GM19193 (cell line): ENCODE measurements around the gene CMPK2.

Experiments
- POLR2A ChIP-seq: IDR thresholded peaks from 4 replicates; pipeline ENCODE4 v1.6.1; 2011; ENCODE audit not compliant: insufficient read depth, insufficient read length; ENCODE audit errors: extremely low read depth

CMPK2 gene

DNA sequence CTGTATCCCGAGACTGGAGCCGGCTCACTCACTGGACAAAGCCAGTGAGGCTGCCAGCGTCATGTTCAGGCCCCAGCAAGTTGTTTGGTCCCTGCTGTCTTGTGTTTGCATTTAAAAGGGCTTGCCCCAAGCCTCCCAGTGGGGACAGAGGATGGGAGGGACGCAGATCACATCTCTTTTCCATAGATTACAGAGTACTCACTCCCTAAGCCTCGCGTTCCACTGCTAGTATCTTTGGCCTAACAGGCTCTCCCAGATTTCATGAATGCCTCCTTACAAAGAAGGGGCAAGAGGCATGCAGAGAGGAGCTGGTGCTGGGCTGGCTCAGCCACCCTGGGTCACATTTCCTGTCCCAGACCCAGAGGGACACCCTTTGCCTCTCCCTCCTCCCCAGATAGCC lies 59.1 kb downstream of the CMPK2 start:
- no peak for TF ChIP-seq POLR2A

GRCh38 chr2:6800553-6800952 lies 65.2 kb downstream of the CMPK2 start:
- TF ChIP-seq POLR2A: no peak
